ENCODE measurements around the gene FOSB. TPM values are rescaled to one million over a fixed set of nuclear protein-coding genes. Genes with fewer than 3 reads are reported as not detected.

FOSB gene
- total RNA-seq, 1 donor from 2014 or later, result 13.3 TPM

DNA sequence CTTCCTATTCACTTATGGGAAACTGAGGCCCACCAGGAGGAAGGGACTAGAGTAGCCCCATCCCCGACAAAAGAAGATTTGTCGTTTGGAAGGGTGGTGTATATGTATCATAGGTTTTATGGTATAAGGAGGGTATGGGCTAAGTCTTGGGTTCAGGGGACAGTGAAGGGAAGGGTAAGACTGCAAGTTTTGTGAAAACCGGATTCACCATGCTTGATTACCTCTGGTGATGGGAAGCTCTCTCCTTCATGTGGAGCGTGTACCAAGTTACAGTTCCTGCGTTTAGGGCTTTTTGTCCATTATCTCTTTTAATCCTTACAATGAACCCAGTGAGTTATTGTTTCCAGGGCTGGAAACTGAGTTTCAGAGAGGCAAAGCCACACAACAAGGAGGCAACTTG, 43.3 kb downstream of the FOSB start:
- H4K20me1 ChIP-seq (ENCODE audit: insufficient read depth, low read length), result peaks cover 69% of the 10 kb centered on the region
- Mint-ChIP-seq H3K4me3 (ENCODE audit: unreplicated experiment) (peak overlapping the region; percentile 98), H3K36me3 (ENCODE audit: low read depth, unreplicated experiment) (peaks cover 9% of the 10 kb centered on the region), H3K27ac (ENCODE audit: unreplicated experiment) (no peak overlapping the region), H3K4me1 (ENCODE audit: low read depth, unreplicated experiment) (peaks cover 14% of the 10 kb centered on the region), H3K9me3 (ENCODE audit: unreplicated experiment) (no peaks in the 10 kb centered on the region), H3K27me3 (ENCODE audit: low read depth, unreplicated experiment) (no peaks in the 10 kb centered on the region)
- FAIRE-seq (no peak), DNase-seq (ENCODE audit: low read depth) (no peak)
- no peaks in the 10 kb centered on the region for H3K27me3 ChIP-seq (ENCODE audit: insufficient read depth, low read length)
- no peaks in the 10 kb centered on the region for H3K9me3 ChIP-seq (ENCODE audit: insufficient read depth, low read depth, low read length)
- no peak overlapping the region for H3K27ac ChIP-seq (ENCODE audit: low read depth, low read length)
- TF ChIP-seq CTCF (IDR thresholded peaks at IDR 0.05; ENCODE audit: insufficient read depth, low read depth, low read length) (no peak), EZH2 (IDR thresholded peaks at IDR 0.05; ENCODE audit: insufficient read depth, low read length) (no peak)
- H3K36me3 ChIP-seq (ENCODE audit: insufficient read depth, low read length), result peaks cover 15% of the 10 kb centered on the region
- H3K79me2 ChIP-seq (ENCODE audit: insufficient read depth, low read length), result peaks cover 91% of the 10 kb centered on the region
- H3K4me2 ChIP-seq (ENCODE audit: low read length), result peak overlapping the region; percentile 100
- H3K4me3 ChIP-seq (ENCODE audit: insufficient read depth, low read depth, low read length), result no peak overlapping the region
- no peak overlapping the region for H2AFZ ChIP-seq (ENCODE audit: low read depth, low read length)
- H3K4me1 ChIP-seq (ENCODE audit: insufficient read depth, low read length), result peaks cover 24% of the 10 kb centered on the region
- H3K9ac ChIP-seq (ENCODE audit: low read length), result no peak overlapping the region

DNA sequence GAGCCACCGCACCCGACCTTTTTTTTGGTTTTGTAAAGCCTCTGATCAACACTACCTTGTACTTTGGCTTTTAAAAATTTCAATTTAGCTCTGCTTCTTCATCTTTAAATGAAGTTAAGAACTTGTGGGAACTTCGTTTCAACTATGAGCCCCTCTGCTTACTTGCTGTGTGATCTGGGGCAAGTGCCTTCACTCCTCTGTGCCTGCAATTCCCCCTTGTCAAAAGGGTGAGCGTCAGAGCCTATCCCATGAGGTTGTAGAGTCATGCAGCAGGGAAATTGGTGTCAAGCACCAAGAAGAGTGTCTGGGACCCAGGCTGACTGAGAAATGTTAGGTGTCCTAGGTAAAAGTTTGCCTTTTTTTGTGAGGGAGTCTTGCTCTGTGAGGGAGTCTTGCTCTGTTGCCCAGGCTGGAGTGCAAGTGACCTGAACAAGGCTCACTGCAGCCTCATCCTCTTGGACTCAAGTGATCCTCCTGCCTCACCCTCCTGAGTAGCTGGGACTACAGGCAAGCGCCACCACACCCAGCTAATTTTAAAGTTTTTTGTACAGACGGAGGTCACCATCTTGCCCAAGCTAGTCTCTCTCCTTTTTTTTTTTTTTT, 45.2 kb downstream of the FOSB start:
- TF ChIP-seq EZH2 (IDR thresholded peaks at IDR 0.05; ENCODE audit: insufficient read depth, low read length) (no peak), CTCF (IDR thresholded peaks at IDR 0.05; ENCODE audit: insufficient read depth, low read depth, low read length) (no peak)
- peaks cover 98% of the 10 kb centered on the region for H3K79me2 ChIP-seq (ENCODE audit: insufficient read depth, low read length)
- Mint-ChIP-seq H3K9me3 (ENCODE audit: unreplicated experiment) (no peaks in the 10 kb centered on the region), H3K27me3 (ENCODE audit: low read depth, unreplicated experiment) (no peaks in the 10 kb centered on the region), H3K36me3 (ENCODE audit: low read depth, unreplicated experiment) (peaks cover 18% of the 10 kb centered on the region), H3K4me3 (ENCODE audit: unreplicated experiment) (peak overlapping the region; percentile 64), H3K27ac (ENCODE audit: unreplicated experiment) (peak overlapping the region; percentile 53), H3K4me1 (ENCODE audit: low read depth, unreplicated experiment) (peaks cover 21% of the 10 kb centered on the region)
- no peak overlapping the region for H3K4me3 ChIP-seq (ENCODE audit: insufficient read depth, low read depth, low read length)
- no peak for FAIRE-seq
- no peak overlapping the region for H3K4me2 ChIP-seq (ENCODE audit: low read length)
- no peak overlapping the region for H3K27ac ChIP-seq (ENCODE audit: low read depth, low read length)
- H3K9ac ChIP-seq (ENCODE audit: low read length), result no peak overlapping the region
- H2AFZ ChIP-seq (ENCODE audit: low read depth, low read length), result no peak overlapping the region
- peaks cover 22% of the 10 kb centered on the region for H3K36me3 ChIP-seq (ENCODE audit: insufficient read depth, low read length)
- H4K20me1 ChIP-seq (ENCODE audit: insufficient read depth, low read length), result peaks cover 86% of the 10 kb centered on the region
- no peak for DNase-seq (ENCODE audit: low read depth)
- peaks cover 21% of the 10 kb centered on the region for H3K4me1 ChIP-seq (ENCODE audit: insufficient read depth, low read length)
- H3K9me3 ChIP-seq (ENCODE audit: insufficient read depth, low read depth, low read length), result no peaks in the 10 kb centered on the region
- no peaks in the 10 kb centered on the region for H3K27me3 ChIP-seq (ENCODE audit: insufficient read depth, low read length)

- DNase-seq (ENCODE audit: low read depth), result no peak
- H3K4me3 ChIP-seq (ENCODE audit: insufficient read depth, low read depth, low read length), result no peak overlapping the region
- TF ChIP-seq EZH2 (IDR thresholded peaks at IDR 0.05; ENCODE audit: insufficient read depth, low read length) (no peak), CTCF (IDR thresholded peaks at IDR 0.05; ENCODE audit: insufficient read depth, low read depth, low read length) (no peak)
- H3K79me2 ChIP-seq (ENCODE audit: insufficient read depth, low read length), result peaks cover 91% of the 10 kb centered on the region
- peaks cover 21% of the 10 kb centered on the region for H3K4me1 Mint-ChIP-seq (ENCODE audit: low read depth, unreplicated experiment)
- H3K4me2 ChIP-seq (ENCODE audit: low read length), result peak overlapping the region; percentile 10
- no peaks in the 10 kb centered on the region for H3K27me3 ChIP-seq (ENCODE audit: insufficient read depth, low read length)
- H4K20me1 ChIP-seq (ENCODE audit: insufficient read depth, low read length), result peaks cover 95% of the 10 kb centered on the region
- peaks cover 16% of the 10 kb centered on the region for H3K4me1 ChIP-seq (ENCODE audit: insufficient read depth, low read length)
- H3K27ac Mint-ChIP-seq (ENCODE audit: unreplicated experiment), result peak overlapping the region; percentile 66
- FAIRE-seq, result no peak
- peaks cover 23% of the 10 kb centered on the region for H3K36me3 Mint-ChIP-seq (ENCODE audit: low read depth, unreplicated experiment)
- H3K4me3 Mint-ChIP-seq (ENCODE audit: unreplicated experiment), result no peak overlapping the region
- no peak overlapping the region for H3K9ac ChIP-seq (ENCODE audit: low read length)
- H3K36me3 ChIP-seq (ENCODE audit: insufficient read depth, low read length), result peaks cover 29% of the 10 kb centered on the region
- no peaks in the 10 kb centered on the region for H3K27me3 Mint-ChIP-seq (ENCODE audit: low read depth, unreplicated experiment)
- H3K9me3 Mint-ChIP-seq (ENCODE audit: unreplicated experiment), result no peaks in the 10 kb centered on the region
- H2AFZ ChIP-seq (ENCODE audit: low read depth, low read length), result no peak overlapping the region
- no peak overlapping the region for H3K27ac ChIP-seq (ENCODE audit: low read depth, low read length)
- H3K9me3 ChIP-seq (ENCODE audit: insufficient read depth, low read depth, low read length), result no peaks in the 10 kb centered on the region
Measured at GRCh38 chr19:45514376-45515051, 46.7 kb downstream of the FOSB start.
